ENCODE data around the gene OLIG3. TPM values are rescaled to one million over a fixed set of nuclear protein-coding genes. Genes with fewer than 3 reads are reported as not detected.
A peak's percentile ranks its signal among the peaks of the same experiment; 100 is the strongest.

OLIG3 gene
- total RNA-seq: not detected
- polyA plus RNA-seq: not detected
- long read RNA-seq, donor 1: 0 reads
- long read RNA-seq, donor 2: 0 reads

GRCh38 chr6:137494281-137494987 lies at the start of gene OLIG3:
Gene OLIG3 (minus strand): TSS chr6:137494394. CDS start chr6:137494170, 224 bp downstream.
- H3K4me3 ChIP-seq: peak within 1 kb of the TSS; percentile 46
- no peak for ATAC-seq
- TF ChIP-seq CTCF (IDR thresholded peaks at IDR 0.05): no peak

GRCh38 chr6:137543114-137543513 lies 48.9 kb upstream of the OLIG3 start:
- Histone ChIP-seq H3K27ac (no peak overlapping the region), H3K36me3 (ENCODE audit: insufficient read depth in 1 of 2, low read depth in 1 of 2) (no peaks in the 10 kb centered on the region), H3K27me3 (ENCODE audit: insufficient read depth in 3 of 3, low read length in 2 of 3) (peaks cover 0 to 5% (median under 1%) of the 10 kb centered on the region in 3 donors), H3K4me3 (no peak overlapping the region), H3K4me1 (no peaks in the 10 kb centered on the region), H3K9me3 (no peaks in the 10 kb centered on the region)
- no peak for ATAC-seq
- WGBS, 3 donors: 25 to 30% (median 29%) methylated on average over 2 of the region's 2 CpGs
- intact Hi-C loops (cut with DNase I): no loop called here
- no peak for DNase-seq
- no peak for TF ChIP-seq CTCF (IDR thresholded peaks at IDR 0.05)

More at GRCh38 chr6:137494281-137494987, at the start of gene OLIG3:
- Histone ChIP-seq H3K36me3 (ENCODE audit: insufficient read depth in 1 of 2, low read depth in 1 of 2) (no peaks in the 10 kb centered on the region), H3K9me3 (no peaks in the 10 kb centered on the region), H3K4me1 (peaks cover 24% of the 10 kb centered on the region), H3K27ac (no peak within 1 kb of the TSS), H3K27me3 (ENCODE audit: insufficient read depth in 3 of 3, low read length in 2 of 3) (peaks cover 4 to 99% (median 54%) of the 10 kb centered on the region in 3 donors)
- 8 to 13% (median 12%) methylated on average over 23 of the region's 23 CpGs for WGBS, 3 donors
- no peak for DNase-seq
- intact Hi-C loops (cut with DNase I): no loop called here

DNA sequence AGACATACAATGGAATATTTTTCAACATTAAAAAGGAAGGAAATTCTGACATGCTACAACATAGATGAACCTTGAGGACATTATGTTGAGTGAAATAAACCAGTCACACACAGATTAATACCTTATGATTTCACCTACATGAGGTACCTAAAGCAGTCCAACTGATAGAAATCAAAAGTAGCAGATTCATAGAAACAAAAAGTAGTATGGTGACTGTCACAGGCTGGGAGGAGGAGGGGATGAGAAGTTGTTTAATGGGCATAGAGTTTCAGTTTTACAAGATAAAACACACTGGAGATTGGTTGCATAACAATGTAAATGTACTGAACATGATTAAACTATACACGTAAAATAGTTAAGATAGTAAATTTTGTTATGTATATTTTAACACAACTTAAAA lies 48.5 kb upstream of the OLIG3 start:
- intact Hi-C loops (cut with DNase I): no loop called here
- Histone ChIP-seq H3K4me1 (no peaks in the 10 kb centered on the region), H3K9me3 (no peaks in the 10 kb centered on the region), H3K27ac (no peak overlapping the region), H3K36me3 (ENCODE audit: insufficient read depth in 1 of 2, low read depth in 1 of 2) (no peaks in the 10 kb centered on the region), H3K4me3 (no peak overlapping the region), H3K27me3 (ENCODE audit: insufficient read depth in 3 of 3, low read length in 2 of 3) (peaks cover 0 to 6% (median 5%) of the 10 kb centered on the region in 3 donors)
- ATAC-seq (no peak), DNase-seq (no peak)
- no peak for TF ChIP-seq CTCF (IDR thresholded peaks at IDR 0.05)
- 47 to 58% (median 56%) methylated on average over 1 of the region's 1 CpG for WGBS, 3 donors

DNA sequence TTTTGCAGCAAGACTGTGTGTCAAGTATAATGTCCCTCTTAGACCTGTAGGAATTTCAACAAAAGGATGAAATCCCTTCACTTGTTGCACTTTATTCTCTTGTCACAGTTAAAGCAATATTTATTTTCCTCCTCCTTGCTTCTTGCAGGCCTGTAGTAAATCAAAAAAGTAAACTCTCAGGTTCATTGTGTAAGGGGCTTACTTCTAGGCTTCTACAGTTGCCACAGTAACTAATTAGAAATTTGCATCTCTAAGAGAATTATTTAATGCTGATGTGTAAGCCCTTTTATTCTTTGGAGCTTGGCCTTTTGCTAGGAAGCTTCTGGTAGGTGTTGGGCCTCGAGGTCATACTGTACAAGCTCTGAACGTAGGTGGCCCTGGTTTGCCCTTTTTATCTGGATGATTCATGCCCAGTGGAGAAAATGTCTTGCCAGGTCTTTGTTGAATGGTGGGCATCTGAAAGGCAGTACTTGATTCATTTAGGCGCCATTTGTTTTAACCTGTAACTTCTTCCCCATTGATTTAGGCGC lies 47.4 kb upstream of the OLIG3 start:
- no peak for DNase-seq
- H3K4me3 ChIP-seq: no peak overlapping the region
- H3K36me3 ChIP-seq (ENCODE audit: insufficient read depth in 1 of 2, low read depth in 1 of 2): no peaks in the 10 kb centered on the region
- H3K27ac ChIP-seq: no peak overlapping the region
- intact Hi-C loops (cut with DNase I): no loop called here
- ATAC-seq: no peak
- 67 to 72% (median 71%) methylated on average over 4 of the region's 4 CpGs for WGBS, 3 donors
- H3K4me1 ChIP-seq: no peaks in the 10 kb centered on the region
- no peak for TF ChIP-seq CTCF (IDR thresholded peaks at IDR 0.05)
- H3K27me3 ChIP-seq (ENCODE audit: insufficient read depth in 3 of 3, low read length in 2 of 3): peaks cover 0 to 7% (median 5%) of the 10 kb centered on the region in 3 donors
- no peaks in the 10 kb centered on the region for H3K9me3 ChIP-seq

Data from psoas muscle (tissue), 8 donors.